ENCODE measurements around the gene ZNF789.

ZNF789 gene

DNA sequence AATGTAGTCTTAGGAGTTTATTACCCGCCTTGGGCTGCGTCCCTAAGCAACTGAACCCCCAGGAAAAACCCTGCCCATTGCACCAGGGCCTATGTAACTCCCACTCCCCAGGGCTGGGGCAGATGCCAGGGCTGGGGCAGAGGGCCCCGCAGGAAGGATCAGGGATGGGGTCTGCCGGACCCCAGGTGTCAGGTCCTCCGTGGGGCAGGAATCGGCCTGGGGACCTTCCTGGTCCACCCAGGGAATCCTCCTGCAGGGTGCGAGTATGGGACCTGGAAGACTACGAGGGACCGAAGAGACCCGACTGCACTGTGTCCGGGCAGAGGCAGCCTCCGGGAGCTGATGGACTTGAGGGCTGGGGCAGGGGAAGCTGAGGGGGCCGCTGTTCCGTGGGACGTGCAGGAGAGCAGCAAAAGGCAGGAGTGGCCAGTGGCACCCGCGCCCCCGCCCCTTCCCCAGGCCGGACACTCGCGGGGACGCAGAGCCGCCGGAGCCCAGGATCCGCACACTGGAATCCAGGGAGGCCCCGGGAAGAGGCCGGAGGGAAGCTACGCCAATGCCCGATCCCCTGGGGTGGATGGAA lies 4.3 kb upstream of the ZNF789 start:
- peaks cover 5% of the 10 kb centered on the region for H3K4me1 ChIP-seq (ENCODE audit: control insufficient read depth, insufficient read depth, low read length)

DNA sequence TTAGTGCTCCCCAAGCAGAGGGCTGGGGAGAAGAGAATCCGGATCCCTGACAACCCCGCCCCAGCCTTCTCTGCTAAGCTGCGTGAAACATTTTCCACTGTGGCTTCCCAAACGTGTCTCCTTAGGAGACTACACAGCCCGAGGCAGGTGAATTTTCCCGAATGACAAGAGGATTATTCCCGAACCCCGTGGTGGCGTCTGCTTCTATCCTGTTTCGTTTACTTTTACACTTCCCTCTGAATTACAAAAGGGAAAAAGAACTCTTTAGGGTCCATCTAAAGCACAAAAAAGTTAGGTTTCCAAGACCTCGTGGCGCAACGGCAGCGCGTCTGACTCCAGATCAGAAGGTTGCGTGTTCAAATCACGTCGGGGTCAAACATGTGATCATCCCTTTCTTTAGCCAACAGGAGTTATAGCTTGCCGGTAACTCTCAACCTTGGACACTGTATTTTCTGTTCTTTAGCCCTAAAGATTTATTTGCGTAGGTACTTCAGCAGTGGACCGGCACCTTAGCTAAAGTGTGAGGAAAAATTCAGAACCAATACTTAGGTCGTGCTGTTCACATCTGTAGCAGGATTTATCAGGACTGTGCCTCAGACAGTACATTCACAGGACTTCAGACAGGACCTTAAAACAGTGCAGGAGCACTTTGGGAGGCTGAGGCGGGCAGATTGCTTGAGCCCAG lies 3.2 kb upstream of the ZNF789 start:
- Histone ChIP-seq H3K9ac (ENCODE audit: low read length) (no peak overlapping the region), H3K27me3 (ENCODE audit: control insufficient read depth, insufficient read depth, low read length) (no peaks in the 10 kb centered on the region), H3K27ac (ENCODE audit: low read depth, low read length) (no peak overlapping the region), H3K4me1 (ENCODE audit: control insufficient read depth, insufficient read depth, low read length) (peaks cover 5% of the 10 kb centered on the region), H3K4me3 (ENCODE audit: low read length) (no peak overlapping the region), H3K36me3 (ENCODE audit: control insufficient read depth, insufficient read depth, low read length) (no peaks in the 10 kb centered on the region)

More for the DNA sequence above, 4.3 kb upstream of the ZNF789 start:
- no peak overlapping the region for H3K9ac ChIP-seq (ENCODE audit: low read length)
- no peak overlapping the region for H3K27ac ChIP-seq (ENCODE audit: low read depth, low read length)
- no peaks in the 10 kb centered on the region for H3K27me3 ChIP-seq (ENCODE audit: control insufficient read depth, insufficient read depth, low read length)
- H3K36me3 ChIP-seq (ENCODE audit: control insufficient read depth, insufficient read depth, low read length), result no peaks in the 10 kb centered on the region
- no peak overlapping the region for H3K4me3 ChIP-seq (ENCODE audit: low read length)

DNA sequence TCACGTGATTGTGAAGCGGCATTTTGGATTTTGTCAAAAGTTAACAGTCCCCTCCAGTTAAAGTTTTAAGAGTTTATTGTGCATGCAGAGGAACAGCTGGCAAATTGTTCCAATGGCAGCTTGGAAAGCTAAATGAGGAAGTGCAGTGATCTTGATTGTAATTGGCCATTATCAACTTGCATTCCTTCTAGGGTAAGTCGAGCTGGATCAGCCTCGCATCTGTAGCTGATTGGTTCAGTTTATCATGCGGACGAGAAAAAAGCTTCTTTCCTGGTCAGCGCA lies 566 bp downstream of the ZNF789 start:
- peak overlapping the region; percentile 93 for H3K4me3 ChIP-seq (ENCODE audit: low read length)
- peak overlapping the region; percentile 80 for H3K27ac ChIP-seq (ENCODE audit: low read depth, low read length)
- H3K4me1 ChIP-seq (ENCODE audit: control insufficient read depth, insufficient read depth, low read length), result no peaks in the 10 kb centered on the region
- H3K9ac ChIP-seq (ENCODE audit: low read length), result peak overlapping the region; percentile 70
- H3K36me3 ChIP-seq (ENCODE audit: control insufficient read depth, insufficient read depth, low read length), result no peaks in the 10 kb centered on the region
- H3K27me3 ChIP-seq (ENCODE audit: control insufficient read depth, insufficient read depth, low read length), result no peaks in the 10 kb centered on the region

DNA sequence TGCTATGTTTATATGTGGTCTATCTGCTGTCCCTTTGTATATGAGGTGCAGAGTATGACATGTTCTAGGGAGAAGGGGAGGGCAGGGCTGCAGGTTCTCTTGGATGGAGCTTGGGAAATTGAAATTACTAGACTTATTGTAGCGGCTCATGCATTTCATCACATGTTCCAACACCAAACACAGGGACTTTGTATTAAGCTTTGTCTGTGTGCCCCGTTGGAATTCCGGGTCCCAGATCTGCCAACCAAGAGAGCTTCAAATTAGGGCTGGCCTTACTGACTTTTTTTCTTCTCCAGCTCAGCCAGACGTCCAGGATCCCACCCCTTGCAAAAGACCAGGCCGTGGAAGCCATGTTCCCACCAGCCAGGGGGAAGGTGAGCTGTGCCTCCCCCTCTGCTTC lies 3.4 kb downstream of the ZNF789 start:
- H3K4me3 ChIP-seq (ENCODE audit: low read length), result no peak overlapping the region
- H3K9ac ChIP-seq (ENCODE audit: low read length), result no peak overlapping the region
- peaks cover 3% of the 10 kb centered on the region for H3K36me3 ChIP-seq (ENCODE audit: control insufficient read depth, insufficient read depth, low read length)
- no peaks in the 10 kb centered on the region for H3K4me1 ChIP-seq (ENCODE audit: control insufficient read depth, insufficient read depth, low read length)
- H3K27ac ChIP-seq (ENCODE audit: low read depth, low read length), result no peak overlapping the region
- H3K27me3 ChIP-seq (ENCODE audit: control insufficient read depth, insufficient read depth, low read length), result no peaks in the 10 kb centered on the region

DNA sequence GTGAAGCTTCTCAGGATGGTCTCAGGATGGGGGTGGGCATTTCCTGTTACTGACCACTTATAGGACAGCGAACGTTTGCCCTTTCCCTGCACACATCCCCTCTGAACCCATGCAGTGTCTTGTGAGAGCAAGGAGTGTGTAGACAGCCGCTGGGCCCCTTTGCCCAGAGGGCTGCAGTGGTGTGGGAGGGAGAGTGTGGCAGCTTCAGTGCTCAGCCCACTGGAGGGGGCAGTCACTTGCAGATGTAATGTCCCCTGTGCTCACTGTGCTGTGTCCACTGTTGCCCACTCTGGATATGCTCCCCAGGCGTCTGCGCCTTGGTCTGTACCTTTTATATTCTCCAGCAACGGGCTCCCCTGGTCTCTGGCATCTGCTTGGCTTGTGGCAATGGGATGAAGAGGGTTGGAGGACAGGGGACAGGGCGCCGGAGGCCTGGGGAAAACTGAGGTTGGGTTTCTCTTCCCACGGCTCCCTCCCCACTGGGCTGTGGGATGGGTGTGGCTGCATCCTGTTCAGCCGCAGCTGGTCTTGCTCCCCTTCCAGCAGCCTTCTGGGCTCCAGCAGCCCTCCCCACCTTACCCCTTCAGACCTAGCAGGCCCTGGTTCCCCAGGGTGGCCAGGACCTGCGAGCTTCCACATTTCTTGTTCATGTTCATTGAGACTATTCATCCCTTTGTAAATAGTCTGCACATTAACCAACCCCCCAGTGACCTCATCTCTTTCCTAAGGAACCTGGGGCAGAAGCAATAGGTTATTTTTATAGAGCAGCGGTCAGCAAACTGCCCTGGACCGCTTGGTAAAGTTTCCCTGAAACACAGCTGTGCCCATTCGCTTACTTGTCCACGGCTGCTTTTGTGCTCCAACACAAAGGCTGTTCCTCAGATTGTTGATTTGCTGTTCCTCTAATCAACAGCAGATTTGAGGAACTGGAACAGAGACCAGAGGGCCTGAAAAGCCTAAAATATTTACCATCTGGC lies 6.1 kb downstream of the ZNF789 start:
- H3K36me3 ChIP-seq (ENCODE audit: control insufficient read depth, insufficient read depth, low read length), result peaks cover 3% of the 10 kb centered on the region
- H3K27ac ChIP-seq (ENCODE audit: low read depth, low read length), result no peak overlapping the region
- H3K9ac ChIP-seq (ENCODE audit: low read length), result no peak overlapping the region
- H3K4me3 ChIP-seq (ENCODE audit: low read length), result no peak overlapping the region
- H3K27me3 ChIP-seq (ENCODE audit: control insufficient read depth, insufficient read depth, low read length), result no peaks in the 10 kb centered on the region
- H3K4me1 ChIP-seq (ENCODE audit: control insufficient read depth, insufficient read depth, low read length), result no peaks in the 10 kb centered on the region

DNA sequence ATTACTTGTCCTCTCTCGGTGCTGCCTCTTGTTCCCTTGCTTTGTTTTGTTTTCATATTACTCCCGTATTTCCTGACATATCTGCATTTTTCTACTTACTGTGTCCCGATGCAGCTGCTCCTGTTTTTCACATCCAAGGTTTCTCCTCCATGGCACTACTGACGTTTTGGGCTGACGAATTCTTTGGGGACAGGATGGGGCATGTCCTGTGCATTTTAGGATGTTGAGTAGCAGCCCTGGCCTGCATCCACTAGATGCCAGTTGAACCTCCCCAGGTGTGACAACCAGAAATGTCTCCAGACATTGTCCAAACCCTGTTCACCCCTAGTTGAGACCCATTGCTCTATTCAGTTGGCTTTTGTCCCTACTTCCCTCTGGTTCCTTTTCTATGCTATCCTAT lies 12.4 kb downstream of the ZNF789 start:
- Histone ChIP-seq H3K36me3 (ENCODE audit: control insufficient read depth, insufficient read depth, low read length) (peaks cover 5% of the 10 kb centered on the region), H3K4me3 (ENCODE audit: low read length) (no peak overlapping the region), H3K27ac (ENCODE audit: low read depth, low read length) (no peak overlapping the region), H3K4me1 (ENCODE audit: control insufficient read depth, insufficient read depth, low read length) (no peaks in the 10 kb centered on the region), H3K9ac (ENCODE audit: low read length) (no peak overlapping the region), H3K27me3 (ENCODE audit: control insufficient read depth, insufficient read depth, low read length) (no peaks in the 10 kb centered on the region)

DNA sequence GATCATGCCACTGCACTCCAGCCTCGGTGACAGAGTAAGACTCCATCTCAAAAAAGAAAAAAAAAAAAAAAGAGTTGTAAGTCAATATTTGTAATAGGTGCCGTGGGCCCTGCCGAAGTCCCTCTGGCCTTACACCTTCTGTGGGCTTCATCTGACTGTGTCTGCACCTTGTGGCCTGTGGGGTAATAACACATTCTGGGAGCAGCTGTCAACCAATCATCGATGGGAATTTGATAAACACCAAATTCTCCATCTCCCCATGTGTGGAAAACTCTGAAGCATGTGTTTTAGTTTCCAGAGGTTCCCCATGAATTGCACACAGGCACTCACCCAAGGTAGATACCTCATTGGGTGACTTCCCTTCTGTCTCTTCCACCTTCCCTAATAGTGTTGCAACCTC lies 16.5 kb downstream of the ZNF789 start:
- H3K27ac ChIP-seq (ENCODE audit: low read depth, low read length), result no peak overlapping the region
- peaks cover 13% of the 10 kb centered on the region for H3K36me3 ChIP-seq (ENCODE audit: control insufficient read depth, insufficient read depth, low read length)
- no peaks in the 10 kb centered on the region for H3K4me1 ChIP-seq (ENCODE audit: control insufficient read depth, insufficient read depth, low read length)
- H3K4me3 ChIP-seq (ENCODE audit: low read length), result no peak overlapping the region
- no peak overlapping the region for H3K9ac ChIP-seq (ENCODE audit: low read length)
- H3K27me3 ChIP-seq (ENCODE audit: control insufficient read depth, insufficient read depth, low read length), result no peaks in the 10 kb centered on the region

DNA sequence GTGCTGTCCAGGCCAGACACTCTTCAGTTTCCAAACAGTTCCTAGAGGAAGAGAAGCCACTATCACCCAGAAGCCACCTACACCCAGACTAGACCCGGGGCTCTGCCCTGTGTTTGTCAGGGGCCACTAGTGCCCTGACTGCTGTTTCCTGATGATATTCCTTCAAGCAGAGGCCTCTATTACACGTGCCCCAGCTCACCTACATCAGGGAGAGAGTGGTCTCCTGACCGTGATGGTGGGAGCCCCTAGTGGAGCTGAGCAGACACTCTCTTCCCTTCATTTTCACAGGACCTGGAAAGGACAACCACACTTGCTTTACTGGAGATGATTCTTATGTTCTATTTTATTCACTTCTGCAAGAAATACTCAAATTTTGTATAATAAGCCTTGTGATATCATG lies 18.2 kb downstream of the ZNF789 start:
- Histone ChIP-seq H3K9ac (ENCODE audit: low read length) (no peak overlapping the region), H3K27ac (ENCODE audit: low read depth, low read length) (no peak overlapping the region), H3K36me3 (ENCODE audit: control insufficient read depth, insufficient read depth, low read length) (peaks cover 15% of the 10 kb centered on the region), H3K4me3 (ENCODE audit: low read length) (no peak overlapping the region), H3K27me3 (ENCODE audit: control insufficient read depth, insufficient read depth, low read length) (no peaks in the 10 kb centered on the region), H3K4me1 (ENCODE audit: control insufficient read depth, insufficient read depth, low read length) (no peaks in the 10 kb centered on the region)

DNA sequence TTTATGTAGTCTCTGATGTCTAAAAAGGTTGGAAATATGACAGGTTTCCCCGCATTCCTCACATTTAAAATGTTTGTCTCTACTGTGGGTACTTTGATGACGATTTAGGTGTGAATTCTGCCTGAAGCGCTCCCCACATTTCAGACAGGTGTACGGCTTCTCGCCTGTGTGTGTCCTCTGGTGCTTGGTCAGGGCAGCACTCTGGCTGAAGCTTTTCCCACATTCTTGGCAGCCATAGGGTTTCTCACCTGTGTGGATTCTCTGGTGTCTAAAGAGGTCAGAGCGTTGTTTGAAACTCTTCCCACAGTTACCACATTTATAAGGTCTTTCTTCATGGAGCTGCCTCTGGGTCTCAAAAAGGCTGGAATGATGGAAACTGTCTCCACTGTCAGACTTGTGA lies 21.1 kb downstream of the ZNF789 start:
- H3K36me3 ChIP-seq (ENCODE audit: control insufficient read depth, insufficient read depth, low read length), result peaks cover 18% of the 10 kb centered on the region
- no peak overlapping the region for H3K4me3 ChIP-seq (ENCODE audit: low read length)
- H3K4me1 ChIP-seq (ENCODE audit: control insufficient read depth, insufficient read depth, low read length), result peaks cover 9% of the 10 kb centered on the region

DNA sequence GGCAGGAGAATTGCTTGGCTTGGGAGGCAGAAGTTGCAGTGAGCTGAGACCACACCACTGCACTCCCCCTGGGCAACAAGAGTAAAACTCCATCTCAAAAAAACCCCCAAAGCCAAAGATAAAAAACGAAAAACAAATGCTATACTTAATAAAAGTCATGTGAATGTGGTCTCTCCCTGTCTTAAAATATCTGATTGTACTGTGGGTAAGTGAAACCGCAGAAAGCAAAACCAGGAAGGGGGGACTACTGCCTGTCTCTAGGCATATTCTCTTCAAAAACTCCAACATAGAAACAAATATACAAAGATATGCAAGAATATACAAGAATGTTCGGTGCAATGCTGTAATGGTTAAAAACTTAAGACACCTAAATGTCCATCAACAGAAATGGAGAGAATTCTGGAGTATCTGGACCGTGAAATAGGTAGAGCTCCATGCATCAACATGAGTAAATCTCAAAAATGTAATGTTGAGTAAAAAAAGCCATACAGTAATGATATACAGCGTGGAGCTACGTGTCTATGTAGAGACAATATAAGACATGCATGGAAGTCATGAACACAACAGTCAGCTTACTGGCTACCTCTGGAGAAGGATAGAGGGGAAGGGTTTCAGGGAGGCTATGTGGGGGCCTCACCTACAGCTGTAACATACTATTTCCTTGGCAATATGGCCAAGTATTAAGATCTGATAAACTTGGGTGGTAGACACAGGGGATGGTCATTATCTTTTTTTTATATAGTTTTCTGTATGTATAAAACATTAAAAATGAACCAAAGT lies 25.3 kb downstream of the ZNF789 start:
- H3K9ac ChIP-seq (ENCODE audit: low read length), result no peak overlapping the region
- peaks cover 15% of the 10 kb centered on the region for H3K36me3 ChIP-seq (ENCODE audit: control insufficient read depth, insufficient read depth, low read length)
- H3K27ac ChIP-seq (ENCODE audit: low read depth, low read length), result no peak overlapping the region
- peaks cover 9% of the 10 kb centered on the region for H3K4me1 ChIP-seq (ENCODE audit: control insufficient read depth, insufficient read depth, low read length)
- H3K27me3 ChIP-seq (ENCODE audit: control insufficient read depth, insufficient read depth, low read length), result no peaks in the 10 kb centered on the region
- peak overlapping the region; percentile 100 for H3K4me3 ChIP-seq (ENCODE audit: low read length)

More for the DNA sequence above, 21.1 kb downstream of the ZNF789 start:
- no peaks in the 10 kb centered on the region for H3K27me3 ChIP-seq (ENCODE audit: control insufficient read depth, insufficient read depth, low read length)
- no peak overlapping the region for H3K27ac ChIP-seq (ENCODE audit: low read depth, low read length)
- H3K9ac ChIP-seq (ENCODE audit: low read length), result no peak overlapping the region

DNA sequence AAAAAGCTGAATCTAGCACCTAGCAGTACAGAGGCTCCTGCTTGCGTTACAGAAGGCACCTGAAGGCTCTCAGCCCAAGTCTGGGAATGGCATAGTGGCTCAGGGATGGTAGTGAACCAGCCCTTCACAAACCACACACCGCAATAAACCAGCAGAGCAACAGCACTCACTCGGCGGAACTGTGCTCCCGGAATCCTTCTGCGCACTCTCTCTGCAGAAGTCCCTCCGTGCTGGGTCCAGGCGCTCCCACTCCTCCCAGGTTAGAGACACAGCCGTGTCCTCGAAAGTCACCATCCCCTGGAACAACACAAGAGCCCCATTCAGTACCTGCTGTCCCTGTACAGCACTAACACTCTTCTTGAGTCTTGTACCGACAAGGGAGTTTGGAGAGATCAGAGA lies 25.9 kb downstream of the ZNF789 start:
- Histone ChIP-seq H3K4me1 (ENCODE audit: control insufficient read depth, insufficient read depth, low read length) (peaks cover 9% of the 10 kb centered on the region), H3K27me3 (ENCODE audit: control insufficient read depth, insufficient read depth, low read length) (no peaks in the 10 kb centered on the region), H3K9ac (ENCODE audit: low read length) (no peak overlapping the region), H3K4me3 (ENCODE audit: low read length) (peak overlapping the region; percentile 100), H3K36me3 (ENCODE audit: control insufficient read depth, insufficient read depth, low read length) (peaks cover 12% of the 10 kb centered on the region), H3K27ac (ENCODE audit: low read depth, low read length) (no peak overlapping the region)

- no peaks in the 10 kb centered on the region for H3K27me3 ChIP-seq (ENCODE audit: control insufficient read depth, insufficient read depth, low read length)
Measured at GRCh38 chr7:99499371-99499720, 26.7 kb downstream of the ZNF789 start.

More at GRCh38 chr7:99499371-99499720, 26.7 kb downstream of the ZNF789 start:
- Histone ChIP-seq H3K36me3 (ENCODE audit: control insufficient read depth, insufficient read depth, low read length) (peaks cover 4% of the 10 kb centered on the region), H3K4me3 (ENCODE audit: low read length) (peak overlapping the region; percentile 100), H3K27ac (ENCODE audit: low read depth, low read length) (peak overlapping the region; percentile 94), H3K4me1 (ENCODE audit: control insufficient read depth, insufficient read depth, low read length) (peaks cover 9% of the 10 kb centered on the region), H3K9ac (ENCODE audit: low read length) (peak overlapping the region; percentile 94)
